ENCODE data around the gene FNIP2.
"Not testable (repeated sequence)": the region's sequence is repeated elsewhere in the genome, so short reads cannot be mapped to it uniquely, and the experiment has no call there.

Gene FNIP2

DNA sequence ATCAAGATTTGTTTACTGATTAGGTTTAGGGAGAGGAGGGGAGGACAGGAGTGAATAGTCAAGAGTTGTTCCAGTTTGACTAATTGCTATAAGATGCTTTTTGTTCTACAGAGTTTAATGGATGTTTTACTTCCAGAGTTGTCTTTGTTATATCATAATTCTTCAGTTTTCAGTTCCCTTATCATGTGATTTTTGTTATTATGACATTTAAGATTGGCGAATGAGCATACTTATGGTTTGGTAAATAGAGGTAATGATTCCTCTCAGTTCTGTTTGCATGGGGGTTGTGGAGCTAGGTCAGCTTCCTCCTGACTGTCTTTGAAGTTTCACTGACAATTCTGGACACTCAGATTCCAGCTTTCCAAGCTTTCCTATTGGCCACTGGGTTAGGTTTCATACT lies 24.6 kb downstream of the FNIP2 start:
- not testable (repeated sequence) for DNase-seq (ENCODE audit: low spot score)

DNA sequence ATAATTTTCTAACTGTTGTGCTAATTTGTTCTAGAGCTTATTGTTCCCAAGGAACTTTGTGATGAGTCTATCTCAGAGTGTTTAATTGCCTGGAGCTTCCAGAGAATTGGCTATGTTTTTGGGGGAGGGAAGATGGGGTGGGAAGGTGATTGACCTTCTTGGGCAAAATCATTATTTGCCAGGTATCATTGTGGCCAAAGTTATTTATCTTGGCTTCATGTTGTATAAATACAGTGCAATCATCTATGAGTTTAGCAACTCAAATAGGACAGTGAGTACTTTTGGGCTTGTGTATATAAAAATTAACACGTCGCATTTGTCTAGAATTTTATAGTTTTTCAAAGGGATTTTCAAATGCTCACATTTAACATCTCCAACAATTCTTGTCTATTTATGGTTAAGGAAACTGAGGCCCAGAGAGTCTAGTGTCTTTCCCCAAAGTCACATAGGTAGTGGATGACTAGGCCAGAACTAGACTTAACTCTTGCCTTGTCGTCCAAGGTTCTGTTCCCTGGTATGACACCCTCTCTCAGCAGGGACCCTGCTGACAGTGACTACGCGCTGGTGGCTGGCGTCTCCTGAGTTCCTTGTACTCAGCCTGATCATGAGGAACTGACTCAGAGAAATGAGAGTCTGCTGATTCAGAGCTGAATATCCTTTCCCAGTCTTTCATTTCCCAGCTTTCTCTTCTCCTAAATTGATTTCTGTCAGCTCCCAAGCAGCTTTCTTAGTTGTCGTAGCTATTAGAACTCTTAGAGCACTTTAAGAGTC lies 27.7 kb downstream of the FNIP2 start:
- DNase-seq (ENCODE audit: low spot score) = no peak

DNA sequence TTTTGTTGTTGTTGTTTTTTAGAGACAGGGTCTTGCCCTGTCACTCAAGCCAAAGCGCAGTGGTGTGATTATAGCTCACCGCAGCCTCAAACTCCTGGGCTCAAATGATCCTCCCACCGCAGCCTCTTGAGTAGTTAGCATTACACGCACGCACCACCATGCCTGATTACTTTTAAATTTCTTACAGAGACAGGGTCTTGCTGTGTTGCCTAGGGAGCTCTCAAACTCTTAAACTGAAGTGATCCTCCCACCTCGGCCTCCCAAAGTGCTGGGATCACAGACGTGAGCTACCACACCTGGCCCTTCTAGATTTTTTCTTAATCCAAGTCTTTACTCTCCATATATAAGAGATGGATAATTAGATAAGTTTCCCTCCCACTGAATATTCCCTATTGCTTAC lies 29.2 kb downstream of the FNIP2 start:
- DNase-seq (ENCODE audit: low spot score) = no peak

DNA sequence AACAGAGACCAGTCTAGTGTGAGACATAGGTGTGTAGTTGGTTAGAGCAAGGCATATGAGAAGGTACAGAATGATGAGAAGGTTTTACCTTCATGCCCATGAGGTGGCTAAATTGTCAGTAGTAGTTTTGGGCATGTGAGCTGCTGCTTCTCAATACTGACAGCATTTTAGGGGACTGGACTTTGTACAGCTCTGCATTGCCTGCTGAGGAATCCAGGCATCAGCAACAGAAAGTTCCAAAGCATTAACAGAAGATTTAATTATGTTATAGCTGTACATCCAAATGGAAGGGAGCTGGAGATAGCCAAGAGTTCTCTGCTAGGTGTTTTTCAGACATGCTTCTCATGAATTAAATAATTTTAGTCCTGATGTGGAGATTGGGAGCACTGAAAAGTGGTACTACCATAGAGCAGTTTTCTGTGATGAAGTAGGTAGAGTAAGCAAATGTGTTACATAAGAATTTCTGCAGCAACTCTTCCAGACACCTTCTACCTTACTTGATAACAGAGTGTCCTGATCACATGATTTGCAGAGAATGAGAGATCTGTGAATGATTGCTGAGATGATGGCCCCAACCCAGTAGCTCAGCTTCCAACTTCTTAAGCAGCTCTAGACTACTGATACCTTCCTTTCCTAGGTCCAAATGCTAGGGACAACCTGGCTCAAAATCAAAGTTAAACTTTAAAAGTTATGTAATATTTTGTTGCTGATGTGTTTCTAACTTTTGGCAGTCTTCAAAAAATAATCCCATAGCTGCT lies 30.4 kb downstream of the FNIP2 start:
- no peak for DNase-seq (ENCODE audit: low spot score)

DNA sequence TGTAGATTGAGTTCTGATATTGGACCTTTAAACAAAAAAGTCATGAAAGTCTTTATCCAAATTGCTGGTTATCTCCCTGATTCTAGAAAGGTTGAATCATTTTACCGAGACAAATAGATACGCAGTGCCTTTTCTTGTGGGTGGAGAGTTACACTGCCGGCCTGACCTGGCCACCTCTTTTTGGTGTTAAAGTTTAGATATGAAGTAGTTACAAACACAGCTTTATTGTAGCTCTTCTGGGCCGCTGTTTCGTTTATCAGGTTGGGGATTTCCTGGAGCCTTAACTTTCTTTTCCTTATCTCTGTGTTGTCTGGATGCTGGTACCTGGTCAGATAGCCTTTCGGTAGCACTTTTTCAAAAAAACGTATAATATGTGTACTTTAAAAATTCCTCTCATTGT lies 31.0 kb downstream of the FNIP2 start:
- DNase-seq (ENCODE audit: low spot score) = no peak

DNA sequence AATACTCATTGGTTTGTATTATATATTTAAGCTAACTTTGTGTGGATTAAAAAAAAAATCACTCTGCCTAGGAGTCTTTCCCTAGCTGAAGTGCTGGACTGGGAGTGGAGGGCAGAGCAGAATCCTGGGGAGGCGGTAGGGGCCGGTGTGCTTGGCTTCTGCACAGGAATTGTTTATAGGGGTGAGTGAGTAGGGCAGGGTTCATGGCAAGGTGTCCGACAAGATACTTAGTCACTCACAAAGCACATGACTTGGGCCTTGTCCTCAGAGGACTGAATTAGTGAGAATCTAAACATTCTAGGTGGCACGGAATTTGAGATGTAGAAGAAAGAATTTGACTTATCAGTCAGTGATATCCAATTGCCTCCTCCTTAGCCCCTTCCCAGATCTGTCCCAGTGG lies 32.2 kb downstream of the FNIP2 start:
- DNase-seq (ENCODE audit: low spot score) = no peak

DNA sequence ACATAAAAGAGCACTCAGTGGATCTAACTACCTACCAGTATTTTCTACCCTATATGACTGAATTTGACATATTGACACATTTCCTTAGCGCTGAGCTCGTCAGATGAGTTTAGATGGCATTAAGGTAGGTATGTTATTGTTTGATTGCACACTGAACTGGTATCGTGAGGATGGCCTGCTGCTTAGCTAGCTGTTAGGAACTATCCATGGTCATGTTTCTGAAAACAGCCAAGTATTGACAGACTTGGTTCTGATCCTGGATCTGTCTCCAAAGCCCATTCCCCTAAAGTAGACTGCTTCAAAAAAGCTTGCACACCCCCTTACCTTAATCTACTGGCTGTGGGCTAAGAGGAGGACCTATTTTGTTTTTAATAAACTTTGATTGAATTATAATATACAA lies 32.9 kb downstream of the FNIP2 start:
- DNase-seq (ENCODE audit: low spot score) = no peak

DNA sequence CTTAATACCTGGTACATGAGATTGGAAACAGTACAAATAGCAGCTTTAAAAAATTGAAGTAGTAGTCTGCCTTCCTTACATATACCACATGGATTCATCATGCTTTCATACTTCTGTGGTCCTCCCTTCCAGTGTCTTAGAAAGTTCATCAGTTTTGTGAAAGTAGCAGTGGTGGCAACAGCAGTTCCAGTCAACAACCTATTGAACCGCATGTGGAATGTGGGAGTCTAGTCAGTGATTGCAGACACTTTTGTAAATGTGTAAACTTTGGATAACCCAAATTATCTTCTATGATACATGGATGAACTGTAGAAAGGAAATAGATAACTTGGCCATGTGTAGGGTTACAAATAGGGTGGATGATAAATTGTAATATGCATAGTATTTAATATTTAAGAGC lies 34.1 kb downstream of the FNIP2 start:
- DNase-seq (ENCODE audit: low spot score) = no peak

DNA sequence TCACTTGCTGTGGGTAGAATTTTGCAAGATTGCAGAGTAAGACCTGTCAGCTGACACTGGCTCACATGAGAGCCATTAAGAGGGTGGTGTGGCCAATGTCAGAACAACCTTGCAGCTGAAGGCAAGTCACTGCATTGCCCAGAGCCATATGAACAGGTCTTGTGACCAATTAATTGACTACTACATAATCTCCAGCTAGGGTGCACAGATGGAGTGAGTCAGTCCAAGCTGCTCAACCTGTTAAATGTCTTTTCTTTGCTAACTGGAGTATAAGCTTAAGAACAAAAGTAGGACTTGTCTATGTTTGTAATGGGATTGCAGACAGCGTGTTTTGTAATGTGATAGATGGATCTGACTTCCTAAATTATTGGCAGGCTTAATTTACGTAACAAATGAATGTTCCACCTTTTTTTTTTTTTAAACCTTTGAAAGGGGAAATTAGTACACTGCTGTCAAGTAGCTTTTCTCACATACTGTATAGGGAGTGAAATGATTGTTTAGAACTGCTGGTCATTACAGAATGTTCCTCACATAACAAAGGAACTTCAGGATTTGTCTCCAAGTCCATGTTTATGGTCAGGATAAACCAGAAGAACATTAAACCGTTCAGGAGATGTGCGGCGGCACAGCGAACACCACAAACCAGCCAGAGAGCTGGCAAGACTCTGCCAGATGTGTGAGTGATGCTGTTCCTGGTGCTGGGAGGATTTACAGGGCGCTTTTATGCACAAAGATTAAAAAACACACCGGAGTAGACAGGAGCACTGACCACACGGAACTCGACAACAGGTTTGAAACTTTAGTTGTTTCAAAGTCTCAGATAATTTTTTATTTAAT lies 37.0 kb downstream of the FNIP2 start:
- DNase-seq (ENCODE audit: low spot score) = no peak

DNA sequence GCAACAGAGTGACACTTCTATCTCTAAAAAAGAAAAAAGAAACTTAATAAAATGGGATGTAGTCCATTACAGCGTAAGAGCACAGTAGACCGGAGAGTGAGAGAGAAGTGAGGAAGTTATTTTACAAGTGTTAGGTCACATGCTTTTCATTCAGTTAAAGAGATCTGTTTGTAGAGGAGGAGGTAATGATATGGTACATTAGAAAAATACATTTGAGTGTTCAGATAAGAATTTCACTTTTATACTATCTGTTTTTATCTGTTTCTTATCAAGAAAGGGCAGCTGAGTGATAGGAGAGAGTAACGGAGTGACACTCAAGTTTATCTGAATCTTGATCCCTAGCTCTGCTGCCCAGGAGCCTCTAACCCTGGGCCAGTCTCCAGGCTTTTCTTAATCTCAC lies 38.9 kb downstream of the FNIP2 start:
- DNase-seq (ENCODE audit: low spot score) = no peak

DNA sequence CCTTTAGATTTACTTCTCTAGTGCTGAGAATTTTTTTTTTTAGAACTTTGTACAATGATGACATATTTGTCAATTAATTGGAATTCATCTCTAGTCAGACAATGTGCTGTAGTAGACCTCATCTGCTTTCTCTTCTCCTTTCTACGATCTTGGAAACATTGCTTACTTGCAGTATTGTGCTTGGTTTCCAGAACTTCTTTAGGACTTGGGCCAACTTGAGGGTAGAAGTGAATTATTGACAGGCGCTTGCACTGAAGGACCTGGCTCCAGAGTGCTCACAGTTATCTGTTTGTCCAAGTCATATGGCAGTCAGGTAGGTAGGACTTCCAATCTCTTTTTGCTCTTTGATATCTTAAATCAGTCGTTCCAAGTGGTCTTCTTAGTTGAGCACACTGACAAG lies 39.6 kb downstream of the FNIP2 start:
- DNase-seq (ENCODE audit: low spot score) = no peak

DNA sequence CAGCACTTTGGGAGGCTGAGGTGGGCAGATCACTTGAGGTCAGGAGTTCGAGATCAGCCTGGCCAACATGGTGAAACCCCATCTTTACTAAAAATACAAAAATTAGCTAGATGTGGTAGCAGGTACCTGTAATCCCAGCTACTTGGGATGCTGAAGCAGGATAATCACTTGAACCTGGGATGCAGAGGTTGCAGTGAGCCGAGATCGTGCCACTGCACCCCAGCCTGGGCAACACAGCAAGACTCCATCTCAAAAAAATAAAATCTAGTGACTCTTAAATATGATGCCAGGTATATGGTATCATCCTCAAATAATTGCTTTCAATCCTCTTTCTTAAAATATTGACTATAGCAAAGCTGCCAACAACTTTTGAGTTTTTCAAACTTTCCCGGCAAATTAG lies 40.4 kb downstream of the FNIP2 start:
- not testable (repeated sequence) for DNase-seq (ENCODE audit: low spot score)

DNA sequence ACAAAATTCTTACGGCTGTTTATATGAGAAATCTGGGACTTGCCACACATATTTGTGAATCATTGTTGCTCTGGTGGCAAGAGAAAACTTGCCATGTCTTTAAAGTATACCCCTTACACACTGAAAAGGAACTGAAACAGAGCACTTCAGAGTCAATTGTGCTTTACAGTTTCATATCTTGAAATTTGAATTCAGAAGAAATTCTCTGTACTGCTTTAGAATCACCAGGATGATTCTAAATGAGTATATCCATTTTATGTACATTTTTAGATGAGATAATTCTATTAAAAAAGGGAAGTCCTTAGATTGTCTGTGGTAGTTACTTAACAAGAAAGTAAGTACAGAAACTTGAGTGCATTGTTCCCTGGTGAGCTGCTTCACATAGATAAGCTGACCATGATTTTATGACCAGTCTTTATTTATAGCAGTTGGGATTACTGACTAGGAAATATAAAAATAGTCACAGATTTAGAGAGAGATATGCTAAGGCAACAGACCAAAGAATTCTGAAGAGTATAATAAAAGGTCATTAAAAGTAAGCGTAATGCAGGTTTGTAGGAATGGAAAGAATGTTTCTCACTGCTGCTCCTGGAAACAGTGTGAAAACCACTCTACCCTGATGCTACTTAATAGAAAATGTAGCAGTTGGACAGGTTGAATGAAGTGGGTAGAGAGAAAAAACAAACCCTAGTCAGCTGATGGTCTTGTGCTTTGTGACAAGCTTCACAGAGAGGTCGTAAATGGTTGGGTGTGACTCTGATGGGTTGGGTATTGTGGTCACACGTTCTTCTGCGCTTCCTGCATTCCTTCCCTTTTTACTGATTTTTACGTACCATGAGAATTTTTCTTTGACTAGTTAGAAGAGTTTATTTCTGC lies 41.0 kb downstream of the FNIP2 start:
- DNase-seq (ENCODE audit: low spot score) = peak; percentile 80

DNA sequence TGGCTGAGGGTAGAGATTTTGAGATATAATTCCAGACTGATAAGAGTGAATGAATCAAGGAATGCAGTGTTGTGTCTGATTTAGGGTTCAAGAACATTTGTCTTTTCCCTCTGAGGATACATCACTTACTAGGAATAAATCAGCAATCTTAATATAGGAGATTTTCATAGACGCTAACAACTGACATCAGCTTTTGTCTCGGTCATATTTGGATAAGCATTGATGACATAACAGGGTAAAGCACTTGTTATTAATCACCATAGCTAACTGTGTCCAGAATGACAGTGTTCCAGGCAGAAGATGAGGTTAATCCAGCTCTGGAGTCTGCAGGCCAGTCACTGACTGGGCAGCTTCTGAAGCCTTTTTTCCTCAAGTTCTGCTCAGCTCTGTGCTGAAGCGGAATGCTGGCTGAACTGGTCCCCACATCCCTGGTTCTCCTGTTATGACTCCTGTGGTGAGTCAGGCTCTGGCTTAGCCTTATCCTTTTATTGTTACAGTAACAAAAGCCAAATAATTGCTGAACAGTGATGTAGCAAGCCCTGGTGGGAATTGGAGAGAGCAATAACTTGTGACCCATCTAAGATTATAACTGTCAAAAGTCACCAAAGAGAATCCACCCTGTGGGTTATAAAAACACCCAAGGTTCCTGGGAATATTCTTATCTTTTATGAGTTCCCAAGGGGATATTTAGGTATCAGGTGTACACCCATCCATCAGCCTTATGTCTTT lies 41.8 kb downstream of the FNIP2 start:
- DNase-seq (ENCODE audit: low spot score) = no peak

DNA sequence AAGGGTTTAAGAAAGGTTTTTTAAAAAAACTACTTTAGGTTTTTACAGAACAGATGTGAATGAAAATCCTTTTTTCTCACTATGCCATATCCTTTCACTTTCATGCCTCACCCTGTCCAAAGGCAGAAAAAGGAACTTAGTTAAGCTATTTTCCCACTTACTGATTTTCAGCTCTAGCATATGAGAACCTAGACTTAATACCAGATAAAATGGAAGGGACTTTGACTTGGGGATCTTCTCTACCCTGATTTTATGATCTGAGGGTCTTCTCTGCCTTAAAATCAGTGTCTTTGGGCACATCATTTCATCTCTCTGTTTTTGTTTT lies 42.4 kb downstream of the FNIP2 start:
- DNase-seq (ENCODE audit: low spot score) = peak; percentile 66

DNA sequence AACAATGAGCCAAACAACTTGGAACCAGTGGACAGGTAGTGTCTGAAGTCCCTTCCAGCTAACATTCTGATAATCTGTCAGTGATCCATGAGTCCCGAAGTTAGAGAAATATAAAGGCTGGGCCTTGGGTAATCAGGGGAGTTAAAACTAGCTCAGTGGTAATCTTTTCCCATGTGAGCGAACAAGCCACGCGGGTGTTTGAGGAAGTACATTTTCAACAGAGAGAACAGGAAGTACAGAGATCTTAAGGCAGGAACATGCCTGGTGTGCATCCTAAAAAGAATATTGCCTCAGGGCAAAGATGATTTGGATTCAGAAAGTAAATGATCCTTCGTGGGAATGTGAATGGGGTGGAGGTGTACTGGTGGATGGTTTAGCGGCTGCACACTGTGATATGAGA lies 42.9 kb downstream of the FNIP2 start:
- DNase-seq (ENCODE audit: low spot score) = peak; percentile 81

DNA sequence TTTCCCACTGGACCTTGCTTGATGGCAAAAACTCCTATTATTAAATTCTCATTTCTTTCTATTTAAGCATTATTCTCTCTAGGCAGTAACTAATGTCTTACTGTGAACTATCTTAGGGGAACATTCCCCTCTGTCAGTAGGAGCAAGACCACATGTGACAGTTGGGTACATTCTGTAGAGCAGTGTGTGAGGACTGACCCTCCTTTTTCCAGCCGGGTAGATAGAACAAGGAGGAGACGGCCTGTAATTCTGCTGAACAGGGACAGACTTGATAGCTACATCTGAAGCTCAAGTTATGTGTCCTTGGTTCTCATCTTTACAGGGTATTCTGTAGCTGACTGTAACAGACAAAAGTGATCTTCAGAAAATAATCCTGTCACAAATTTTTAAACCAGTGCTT lies 43.3 kb downstream of the FNIP2 start:
- no peak for DNase-seq (ENCODE audit: low spot score)

DNA sequence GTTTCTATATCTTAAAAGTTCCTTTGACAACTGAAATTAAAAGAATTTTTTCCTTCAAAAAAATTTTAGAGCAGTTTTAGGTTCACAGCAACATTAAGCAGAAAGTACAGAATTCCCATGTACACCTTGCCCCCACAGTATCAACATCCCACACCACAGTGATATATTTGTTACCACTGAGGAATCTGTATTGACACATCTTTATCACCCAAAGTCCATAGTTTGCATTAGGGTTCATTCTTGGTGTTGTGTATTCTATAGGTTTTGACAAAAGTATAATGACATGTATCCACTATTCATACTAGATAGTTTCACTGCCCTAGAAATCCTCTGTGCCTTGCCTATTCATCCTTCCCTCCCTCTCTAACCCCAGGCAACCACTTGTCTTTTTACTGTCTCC lies 43.7 kb downstream of the FNIP2 start:
- no peak for DNase-seq (ENCODE audit: low spot score)

DNA sequence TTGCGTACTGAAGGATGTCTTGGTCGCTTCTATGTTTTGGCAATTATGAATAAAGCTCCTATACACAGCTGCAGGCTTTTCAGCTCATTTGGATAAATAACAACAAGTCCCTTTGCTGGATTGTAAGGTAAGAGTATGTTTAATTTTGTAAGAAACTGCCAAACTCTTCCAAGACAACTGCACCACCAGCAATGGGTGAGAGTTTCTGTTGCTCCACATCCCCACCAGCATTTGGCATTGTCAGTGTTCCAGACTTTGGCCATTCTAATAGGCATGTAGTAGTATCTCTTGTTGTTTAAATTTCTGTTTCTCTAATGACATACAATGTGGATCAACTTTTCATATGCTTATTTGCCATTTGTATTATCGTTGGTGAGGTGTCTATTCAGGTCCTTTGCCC lies 44.3 kb downstream of the FNIP2 start:
- DNase-seq (ENCODE audit: low spot score) = no peak

DNA sequence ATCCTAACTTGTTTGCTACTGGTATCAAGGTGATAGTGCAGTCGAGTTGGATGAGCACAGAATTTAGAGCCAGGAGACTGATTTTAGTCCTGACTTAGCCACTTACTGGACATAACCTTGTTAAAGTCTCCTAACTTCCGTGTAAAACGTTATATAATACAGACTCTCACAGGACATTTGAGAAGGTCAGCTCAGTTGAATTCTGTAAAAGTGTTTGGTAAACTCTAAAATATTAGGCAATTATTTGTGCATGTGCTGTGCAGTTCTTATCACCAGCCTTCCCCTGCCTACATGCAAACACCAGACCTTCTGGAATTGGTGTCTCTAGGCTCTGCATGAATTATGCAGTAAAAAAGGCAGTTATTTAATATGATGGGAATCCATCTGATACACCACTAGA lies 45.4 kb downstream of the FNIP2 start:
- no peak for DNase-seq (ENCODE audit: low spot score)

DNA sequence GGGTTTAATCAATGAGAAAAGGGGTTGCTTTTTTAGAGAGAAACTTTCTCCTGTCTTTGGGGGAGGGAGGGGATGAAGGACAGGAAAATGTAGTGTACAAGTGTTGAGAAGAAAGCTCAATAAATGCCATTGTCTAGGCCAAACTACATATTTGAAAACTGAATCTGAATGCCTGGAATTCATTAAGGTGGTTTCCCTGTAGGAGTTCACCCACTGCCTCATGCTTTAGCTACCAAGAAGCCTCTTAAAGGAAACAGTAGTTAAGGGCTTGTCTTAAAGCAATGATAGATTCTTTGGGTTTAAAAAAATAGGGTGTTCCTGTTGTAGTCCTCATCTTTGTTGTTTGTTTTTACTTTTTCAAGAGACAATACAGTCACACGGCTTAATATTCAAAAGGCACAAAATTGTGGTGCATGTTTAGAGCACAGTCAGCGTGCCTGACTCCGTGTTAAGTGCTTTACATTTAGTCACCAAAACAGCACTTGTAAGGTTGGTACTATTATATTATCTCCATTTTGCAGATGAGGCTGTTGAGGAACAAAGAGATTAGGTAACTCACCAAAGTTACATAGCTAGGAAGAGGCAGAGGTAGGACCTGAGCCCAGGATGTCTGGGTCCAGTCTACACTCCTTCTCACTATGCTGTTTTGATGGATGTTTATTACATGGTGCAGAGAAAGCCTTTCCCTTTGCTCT lies 46.0 kb downstream of the FNIP2 start:
- no peak for DNase-seq (ENCODE audit: low spot score)
